ENCODE data around the gene CRACR2B. TPM values are rescaled to one million over a fixed set of nuclear protein-coding genes. Genes with fewer than 3 reads are reported as not detected.

CRACR2B gene
- total RNA-seq, 3 donors from 2014 or later: 0.18 to 0.30 (median 0.28) TPM

GRCh38 chr11:800473-800872 is 27.2 kb upstream of the CRACR2B start:
- no peak for DNase-seq
- H3K9me3 Mint-ChIP-seq: no peaks in the 10 kb centered on the region

GRCh38 chr11:801097-801780 is 26.5 kb upstream of the CRACR2B start:
- H3K36me3 Mint-ChIP-seq (ENCODE audit: insufficient read depth): no peaks in the 10 kb centered on the region
- H3K4me3 Mint-ChIP-seq: no peak overlapping the region
- H3K9me3 Mint-ChIP-seq: no peaks in the 10 kb centered on the region
- H3K4me1 Mint-ChIP-seq (ENCODE audit: low read depth): peaks cover 16% of the 10 kb centered on the region
- DNase-seq (no peak), ATAC-seq (no peak)
- no peaks in the 10 kb centered on the region for H3K27me3 Mint-ChIP-seq (ENCODE audit: low read depth)

More at GRCh38 chr11:800473-800872, 27.2 kb upstream of the CRACR2B start:
- no peaks in the 10 kb centered on the region for H3K27me3 Mint-ChIP-seq (ENCODE audit: low read depth)
- no peak for ATAC-seq
- no peak overlapping the region for H3K4me3 Mint-ChIP-seq
- H3K4me1 Mint-ChIP-seq (ENCODE audit: low read depth): peaks cover 18% of the 10 kb centered on the region
- no peaks in the 10 kb centered on the region for H3K36me3 Mint-ChIP-seq (ENCODE audit: insufficient read depth)

- Mint-ChIP-seq H3K27me3 (ENCODE audit: low read depth) (no peaks in the 10 kb centered on the region), H3K36me3 (ENCODE audit: insufficient read depth) (no peaks in the 10 kb centered on the region), H3K9me3 (no peaks in the 10 kb centered on the region), H3K4me3 (no peak overlapping the region), H3K4me1 (ENCODE audit: low read depth) (peaks cover 10% of the 10 kb centered on the region)
- ATAC-seq (no peak), DNase-seq (no peak)
Measured at GRCh38 chr11:802018-802617, 25.6 kb upstream of the CRACR2B start.

GRCh38 chr11:802693-803466 is 24.8 kb upstream of the CRACR2B start:
- no peak for DNase-seq
- H3K27me3 Mint-ChIP-seq (ENCODE audit: low read depth): no peaks in the 10 kb centered on the region
- H3K4me1 Mint-ChIP-seq (ENCODE audit: low read depth): peaks cover 10% of the 10 kb centered on the region
- ATAC-seq: no peak
- no peaks in the 10 kb centered on the region for H3K9me3 Mint-ChIP-seq
- H3K4me3 Mint-ChIP-seq: no peak overlapping the region
- H3K36me3 Mint-ChIP-seq (ENCODE audit: insufficient read depth): no peaks in the 10 kb centered on the region

GRCh38 chr11:803467-803742 is 24.3 kb upstream of the CRACR2B start:
- Mint-ChIP-seq H3K36me3 (ENCODE audit: insufficient read depth) (no peaks in the 10 kb centered on the region), H3K4me3 (no peak overlapping the region), H3K9me3 (no peaks in the 10 kb centered on the region), H3K4me1 (ENCODE audit: low read depth) (peaks cover 15% of the 10 kb centered on the region), H3K27me3 (ENCODE audit: low read depth) (no peaks in the 10 kb centered on the region)
- DNase-seq (no peak), ATAC-seq (no peak)

GRCh38 chr11:803770-804598 is 23.7 kb upstream of the CRACR2B start:
- DNase-seq: no peak
- no peak for ATAC-seq
- Mint-ChIP-seq H3K36me3 (ENCODE audit: insufficient read depth) (no peaks in the 10 kb centered on the region), H3K4me3 (peak overlapping the region; percentile 72), H3K4me1 (ENCODE audit: low read depth) (peaks cover 18% of the 10 kb centered on the region), H3K27me3 (ENCODE audit: low read depth) (no peaks in the 10 kb centered on the region), H3K9me3 (no peaks in the 10 kb centered on the region)

GRCh38 chr11:804599-804964 is 23.1 kb upstream of the CRACR2B start:
- Mint-ChIP-seq H3K36me3 (ENCODE audit: insufficient read depth) (no peaks in the 10 kb centered on the region), H3K4me1 (ENCODE audit: low read depth) (peaks cover 18% of the 10 kb centered on the region), H3K27me3 (ENCODE audit: low read depth) (no peaks in the 10 kb centered on the region), H3K9me3 (no peaks in the 10 kb centered on the region), H3K4me3 (peak overlapping the region; percentile 72)
- no peak for ATAC-seq
- no peak for DNase-seq

GRCh38 chr11:808427-809286 is 19.1 kb upstream of the CRACR2B start:
- H3K27me3 Mint-ChIP-seq (ENCODE audit: low read depth): no peaks in the 10 kb centered on the region
- no peak for DNase-seq
- peak; percentile 0 to 2 for ATAC-seq
- peak overlapping the region; percentile 92 for H3K4me3 Mint-ChIP-seq
- no peaks in the 10 kb centered on the region for H3K9me3 Mint-ChIP-seq
- peaks cover 26% of the 10 kb centered on the region for H3K36me3 Mint-ChIP-seq (ENCODE audit: insufficient read depth)
- peaks cover 33% of the 10 kb centered on the region for H3K4me1 Mint-ChIP-seq (ENCODE audit: low read depth)

- Mint-ChIP-seq H3K36me3 (ENCODE audit: insufficient read depth) (peaks cover 29% of the 10 kb centered on the region), H3K4me1 (ENCODE audit: low read depth) (peaks cover 30% of the 10 kb centered on the region), H3K9me3 (no peaks in the 10 kb centered on the region), H3K27me3 (ENCODE audit: low read depth) (no peaks in the 10 kb centered on the region), H3K4me3 (peak within 1 kb of the TSS; percentile 92)
- peak; percentile 84 to 86 for ATAC-seq
- peak; percentile 98 for DNase-seq
Measured at GRCh38 chr11:809287-810039, 18.3 kb upstream of the CRACR2B start, which contains the start of gene RPLP2. TSS of gene RPLP2 (plus strand) at chr11:809967. CDS start at chr11:810235, 268 bp downstream.

- peak; percentile 1 for ATAC-seq
- Mint-ChIP-seq H3K36me3 (ENCODE audit: insufficient read depth) (peaks cover 29% of the 10 kb centered on the region), H3K4me1 (ENCODE audit: low read depth) (peaks cover 27% of the 10 kb centered on the region), H3K9me3 (no peaks in the 10 kb centered on the region), H3K27me3 (ENCODE audit: low read depth) (no peaks in the 10 kb centered on the region), H3K4me3 (peak overlapping the region; percentile 92)
- DNase-seq: no peak
Measured at GRCh38 chr11:810040-810567, 17.6 kb upstream of the CRACR2B start.

- DNase-seq (no peak), ATAC-seq (no peak)
- H3K9me3 Mint-ChIP-seq: no peaks in the 10 kb centered on the region
- peaks cover 27% of the 10 kb centered on the region for H3K4me1 Mint-ChIP-seq (ENCODE audit: low read depth)
- peaks cover 29% of the 10 kb centered on the region for H3K36me3 Mint-ChIP-seq (ENCODE audit: insufficient read depth)
- peak overlapping the region; percentile 92 for H3K4me3 Mint-ChIP-seq
- H3K27me3 Mint-ChIP-seq (ENCODE audit: low read depth): no peaks in the 10 kb centered on the region
Measured at GRCh38 chr11:811446-812245, 16.1 kb upstream of the CRACR2B start.

GRCh38 chr11:812390-812789 is 15.3 kb upstream of the CRACR2B start:
- DNase-seq (no peak), ATAC-seq (no peak)
- no peaks in the 10 kb centered on the region for H3K27me3 Mint-ChIP-seq (ENCODE audit: low read depth)
- H3K4me1 Mint-ChIP-seq (ENCODE audit: low read depth): peaks cover 27% of the 10 kb centered on the region
- no peaks in the 10 kb centered on the region for H3K9me3 Mint-ChIP-seq
- peak overlapping the region; percentile 92 for H3K4me3 Mint-ChIP-seq
- peaks cover 29% of the 10 kb centered on the region for H3K36me3 Mint-ChIP-seq (ENCODE audit: insufficient read depth)
